SK-N-MC (cell line): Measurements from ENCODE around the gene ZDHHC22.

Experiments used
- DNase-seq: peaks from one replicate; pipeline ENCODE4 v3.0.0-alpha.2; 2011; ENCODE audit warnings: low read depth, low spot score
- H3K27ac ChIP-seq: fragments of 200-600 bp; sonication (generic); 2 replicates; pipeline ENCODE4 v1.5.1; 2016; ENCODE audit warnings: mixed run types
- H3K36me3 ChIP-seq: fragments of 200-600 bp; sonication (generic); 2 replicates; pipeline ENCODE4 v1.6.1; 2017; ENCODE audit warnings: antibody characterized with exemption, low read length, mixed read lengths; ENCODE audit not compliant: insufficient read depth
- H3K4me3 ChIP-seq: fragments of 200-600 bp; sonication (generic); 2 replicates; pipeline ENCODE4 v1.5.1; 2016
- H3K9ac ChIP-seq: fragments of 200-600 bp; sonication (generic); 2 replicates; pipeline ENCODE4 v1.8.0; 2017; ENCODE audit warnings: mixed run types, mixed read lengths; ENCODE audit not compliant: insufficient read length
- H3K9me3 ChIP-seq: fragments of 200-600 bp; sonication (generic); 2 replicates; pipeline ENCODE4 v1.6.1; 2017; ENCODE audit warnings: low read depth, mild to moderate bottlenecking, antibody characterized with exemption, low read length, moderate library complexity, mixed read lengths
- EZH2 ChIP-seq: fragments of 200-600 bp; sonication (generic); IDR thresholded peaks from one replicate; pipeline ENCODE4 v1.6.1; 2017; ENCODE audit warnings: antibody characterized with exemption
- FOXP2 ChIP-seq: optimal IDR thresholded peaks from 2 replicates; pipeline ENCODE3; 2011; ENCODE audit warnings: mild to moderate bottlenecking, moderate library complexity; ENCODE audit not compliant: insufficient read depth; ENCODE audit errors: extremely low read length, control extremely low read depth
- POLR2AphosphoS5 ChIP-seq: IDR thresholded peaks from 2 replicates; pipeline ENCODE4 v1.6.1; 2012; ENCODE audit warnings: mild to moderate bottlenecking, low read depth, low read length, borderline replicate concordance

The ZDHHC22 gene

GRCh38 chr14:77116172-77116817 lies 25.3 kb downstream of the ZDHHC22 start:
- TF ChIP-seq EZH2 (no peak), POLR2AphosphoS5 (no peak), FOXP2 (no peak)
- Histone ChIP-seq H3K27ac (no peak overlapping the region), H3K36me3 (peaks cover 40% of the 10 kb centered on the region), H3K9ac (no peak overlapping the region), H3K4me3 (no peak overlapping the region), H3K9me3 (no peaks in the 10 kb centered on the region)
- DNase-seq = no peak

GRCh38 chr14:77114609-77115008 lies 27.0 kb downstream of the ZDHHC22 start:
- Histone ChIP-seq H3K9me3 (no peaks in the 10 kb centered on the region), H3K36me3 (peaks cover 51% of the 10 kb centered on the region), H3K4me3 (no peak overlapping the region), H3K9ac (no peak overlapping the region), H3K27ac (no peak overlapping the region)
- no peak for TF ChIP-seq POLR2AphosphoS5
- TF ChIP-seq FOXP2 = no peak
- TF ChIP-seq EZH2 = no peak
- DNase-seq = no peak

GRCh38 chr14:77113644-77114043 lies 27.9 kb downstream of the ZDHHC22 start:
- Histone ChIP-seq H3K4me3 (no peak overlapping the region), H3K27ac (no peak overlapping the region), H3K36me3 (peaks cover 60% of the 10 kb centered on the region), H3K9me3 (no peaks in the 10 kb centered on the region), H3K9ac (no peak overlapping the region)
- TF ChIP-seq EZH2 = no peak
- TF ChIP-seq POLR2AphosphoS5 = no peak
- no peak for TF ChIP-seq FOXP2
- DNase-seq = no peak

GRCh38 chr14:77111021-77111420 lies 30.6 kb downstream of the ZDHHC22 start:
- Histone ChIP-seq H3K4me3 (peak overlapping the region; percentile 29), H3K36me3 (peaks cover 86% of the 10 kb centered on the region), H3K27ac (peak overlapping the region; percentile 96), H3K9me3 (no peaks in the 10 kb centered on the region), H3K9ac (peak overlapping the region; percentile 68)
- no peak for DNase-seq
- TF ChIP-seq POLR2AphosphoS5 = no peak
- no peak for TF ChIP-seq EZH2
- TF ChIP-seq FOXP2 = no peak

- H3K27ac ChIP-seq = peak overlapping the region; percentile 96
- H3K9me3 ChIP-seq = no peaks in the 10 kb centered on the region
- H3K9ac ChIP-seq = peak overlapping the region; percentile 68
- H3K4me3 ChIP-seq = no peak overlapping the region; the same call in 1 of the 2 replicates
- no peak for TF ChIP-seq POLR2AphosphoS5
- no peak for TF ChIP-seq FOXP2
- TF ChIP-seq EZH2 = no peak
- no peak for DNase-seq
- H3K36me3 ChIP-seq = peaks cover 93% of the 10 kb centered on the region
These were observed 31.3 kb downstream of the ZDHHC22 start for GRCh38 chr14:77110286-77110685.

- peak overlapping the region; percentile 14; the same call in 1 of the 2 replicates for H3K27ac ChIP-seq
- H3K9ac ChIP-seq = no peak overlapping the region
- H3K4me3 ChIP-seq = no peak overlapping the region
- DNase-seq = no peak
- H3K36me3 ChIP-seq = peaks cover 87% of the 10 kb centered on the region
- H3K9me3 ChIP-seq = no peaks in the 10 kb centered on the region
- TF ChIP-seq EZH2 (no peak), POLR2AphosphoS5 (no peak), FOXP2 (no peak)
These were observed 31.9 kb downstream of the ZDHHC22 start for GRCh38 chr14:77109656-77110055.

GRCh38 chr14:77108753-77109152 lies 32.8 kb downstream of the ZDHHC22 start:
- TF ChIP-seq FOXP2 = no peak
- TF ChIP-seq POLR2AphosphoS5 = no peak
- no peak for TF ChIP-seq EZH2
- no peak overlapping the region for H3K9ac ChIP-seq

GRCh38 chr14:77107228-77107627 lies 34.4 kb downstream of the ZDHHC22 start:
- Histone ChIP-seq H3K9ac (no peak overlapping the region), H3K27ac (no peak overlapping the region), H3K9me3 (no peaks in the 10 kb centered on the region), H3K36me3 (peaks cover 63% of the 10 kb centered on the region), H3K4me3 (no peak overlapping the region)
- DNase-seq = no peak
- no peak for TF ChIP-seq POLR2AphosphoS5
- TF ChIP-seq FOXP2 = no peak
- no peak for TF ChIP-seq EZH2

More at GRCh38 chr14:77108753-77109152, 32.8 kb downstream of the ZDHHC22 start:
- Histone ChIP-seq H3K36me3 (peaks cover 78% of the 10 kb centered on the region), H3K4me3 (no peak overlapping the region), H3K9me3 (no peaks in the 10 kb centered on the region), H3K27ac (no peak overlapping the region)
- DNase-seq = no peak

- TF ChIP-seq EZH2 = no peak
- Histone ChIP-seq H3K27ac (no peak overlapping the region), H3K9ac (no peak overlapping the region), H3K4me3 (no peak overlapping the region), H3K9me3 (no peaks in the 10 kb centered on the region), H3K36me3 (peaks cover 57% of the 10 kb centered on the region)
- DNase-seq = no peak
These were observed 34.9 kb downstream of the ZDHHC22 start for GRCh38 chr14:77106666-77107065.
